Measurements from ENCODE around the gene SATB1. TPM values are rescaled to one million over a fixed set of nuclear protein-coding genes. Genes with fewer than 3 reads are reported as not detected.

The SATB1 gene
- total RNA-seq, 6 experiments from 2014 or later, result 9.3 to 14.9 (median 12.0) TPM

DNA sequence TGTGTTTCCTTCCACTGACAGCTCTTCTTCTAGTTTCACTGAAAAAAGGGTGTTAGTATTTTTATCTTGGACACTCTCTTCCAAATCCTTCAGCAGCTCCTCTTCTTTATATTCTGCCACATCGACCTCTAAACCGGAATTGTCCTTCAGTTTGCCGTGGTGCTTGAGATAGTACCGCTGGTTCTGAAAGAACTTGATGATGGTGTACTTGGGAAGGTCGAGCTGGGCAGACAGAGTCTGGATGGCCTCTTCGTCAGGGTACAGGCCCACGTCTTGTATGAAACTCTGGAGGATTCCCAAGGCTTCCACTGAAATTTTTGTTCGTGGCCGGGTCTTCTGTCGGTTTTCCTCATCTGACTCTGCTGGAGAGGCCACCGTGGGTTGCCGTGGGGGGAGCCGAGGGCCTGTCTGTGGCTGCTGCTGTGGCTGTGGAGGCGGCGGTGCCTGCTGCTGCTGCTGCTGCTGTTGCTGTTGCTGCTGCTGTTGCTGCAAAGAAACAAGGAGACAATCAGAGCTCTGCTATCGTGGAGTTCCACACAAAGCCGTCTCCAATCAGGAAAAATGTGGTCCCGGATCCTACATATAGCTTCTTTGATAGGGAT lies 75.8 kb downstream of the SATB1 start:
- intact Hi-C loops (cut with DNase I), result no loop called here
- no peaks in the 10 kb centered on the region for H3K9me3 ChIP-seq
- DNase-seq, result no peak
- H3K27me3 ChIP-seq, result no peaks in the 10 kb centered on the region
- H3K36me3 ChIP-seq, result peaks cover 0 to 13% (median 3%) of the 10 kb centered on the region in 4 donors
- no peak overlapping the region for H3K27ac ChIP-seq
- ATAC-seq, result no peak
- 87% methylated on average over 15 of the region's 18 CpGs for WGBS (ENCODE audit: insufficient coverage, low coverage, low lambda C conversion rate, missing lambda C conversion rate)
- TF ChIP-seq, protein P1, sequence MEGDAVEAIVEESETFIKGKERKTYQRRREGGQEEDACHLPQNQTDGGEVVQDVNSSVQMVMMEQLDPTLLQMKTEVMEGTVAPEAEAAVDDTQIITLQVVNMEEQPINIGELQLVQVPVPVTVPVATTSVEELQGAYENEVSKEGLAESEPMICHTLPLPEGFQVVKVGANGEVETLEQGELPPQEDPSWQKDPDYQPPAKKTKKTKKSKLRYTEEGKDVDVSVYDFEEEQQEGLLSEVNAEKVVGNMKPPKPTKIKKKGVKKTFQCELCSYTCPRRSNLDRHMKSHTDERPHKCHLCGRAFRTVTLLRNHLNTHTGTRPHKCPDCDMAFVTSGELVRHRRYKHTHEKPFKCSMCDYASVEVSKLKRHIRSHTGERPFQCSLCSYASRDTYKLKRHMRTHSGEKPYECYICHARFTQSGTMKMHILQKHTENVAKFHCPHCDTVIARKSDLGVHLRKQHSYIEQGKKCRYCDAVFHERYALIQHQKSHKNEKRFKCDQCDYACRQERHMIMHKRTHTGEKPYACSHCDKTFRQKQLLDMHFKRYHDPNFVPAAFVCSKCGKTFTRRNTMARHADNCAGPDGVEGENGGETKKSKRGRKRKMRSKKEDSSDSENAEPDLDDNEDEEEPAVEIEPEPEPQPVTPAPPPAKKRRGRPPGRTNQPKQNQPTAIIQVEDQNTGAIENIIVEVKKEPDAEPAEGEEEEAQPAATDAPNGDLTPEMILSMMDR (IDR thresholded peaks at IDR 0.05), result no peak
- no peak for TF ChIP-seq POLR2A (IDR thresholded peaks at IDR 0.05)
- H3K4me3 ChIP-seq, result no peak overlapping the region
- H3K4me1 ChIP-seq, result peaks cover 0 to 3% (median 0%) of the 10 kb centered on the region in 4 donors

DNA sequence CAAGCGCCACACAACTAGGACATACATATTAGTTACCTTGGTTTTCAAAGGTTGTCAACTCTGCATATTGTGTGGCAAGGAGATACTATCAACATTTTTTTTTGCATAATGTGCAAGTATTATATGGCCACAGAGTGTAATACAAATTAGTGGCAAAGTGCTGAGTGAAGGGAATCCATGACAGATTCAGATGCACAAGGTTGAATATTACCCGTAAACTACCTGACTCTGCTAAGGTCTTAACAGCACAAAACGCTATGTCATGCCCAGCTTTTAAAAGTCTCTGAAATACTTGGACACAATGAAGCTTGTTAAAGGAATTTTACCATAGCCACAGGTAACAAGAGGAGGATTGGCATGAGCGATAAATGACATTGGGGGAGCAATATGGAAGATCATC lies 79.0 kb downstream of the SATB1 start:
- Histone ChIP-seq H3K9me3 (no peaks in the 10 kb centered on the region), H3K4me3 (no peak overlapping the region), H3K27ac (no peak overlapping the region), H3K27me3 (no peaks in the 10 kb centered on the region), H3K4me1 (no peaks in the 10 kb centered on the region), H3K36me3 (peaks cover 0 to 13% (median 3%) of the 10 kb centered on the region in 4 donors)
- WGBS (ENCODE audit: insufficient coverage, low coverage, low lambda C conversion rate, missing lambda C conversion rate), result 85% methylated on average over 3 of the region's 4 CpGs
- intact Hi-C loops (cut with DNase I), result no loop called here
- ATAC-seq (no peak), DNase-seq (no peak)
- TF ChIP-seq POLR2A (IDR thresholded peaks at IDR 0.05), result no peak
- TF ChIP-seq, protein P1 (IDR thresholded peaks at IDR 0.05), result no peak

DNA sequence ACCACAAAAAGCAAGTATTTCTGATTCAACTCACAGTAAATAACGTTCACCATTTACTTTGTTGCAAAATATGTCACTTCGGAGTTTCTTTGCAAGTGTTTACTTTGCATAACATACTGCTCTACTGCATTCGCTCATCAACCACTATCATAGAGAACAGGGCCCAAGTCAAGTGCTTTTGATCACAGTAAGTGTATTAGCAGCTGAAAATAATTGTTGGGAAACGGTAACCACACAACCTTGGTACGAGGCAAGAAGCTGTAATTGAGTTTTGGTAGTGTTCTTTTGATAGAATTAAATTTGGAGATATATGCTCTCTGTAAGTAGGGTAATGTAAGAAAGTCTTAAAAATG lies 80.1 kb downstream of the SATB1 start:
- WGBS (ENCODE audit: insufficient coverage, low coverage, low lambda C conversion rate, missing lambda C conversion rate), result 17% methylated on average over 4 of the region's 5 CpGs
- H3K4me3 ChIP-seq, result no peak overlapping the region
- DNase-seq (no peak), ATAC-seq (no peak)
- no peaks in the 10 kb centered on the region for H3K27me3 ChIP-seq
- H3K4me1 ChIP-seq, result no peaks in the 10 kb centered on the region
- peaks cover 0 to 13% (median 0%) of the 10 kb centered on the region in 4 donors for H3K36me3 ChIP-seq
- no peaks in the 10 kb centered on the region for H3K9me3 ChIP-seq
- H3K27ac ChIP-seq, result no peak overlapping the region
- TF ChIP-seq, protein P1 (IDR thresholded peaks at IDR 0.05), result no peak
- TF ChIP-seq POLR2A (IDR thresholded peaks at IDR 0.05), result no peak
- intact Hi-C loops (cut with DNase I), result no loop called here

DNA sequence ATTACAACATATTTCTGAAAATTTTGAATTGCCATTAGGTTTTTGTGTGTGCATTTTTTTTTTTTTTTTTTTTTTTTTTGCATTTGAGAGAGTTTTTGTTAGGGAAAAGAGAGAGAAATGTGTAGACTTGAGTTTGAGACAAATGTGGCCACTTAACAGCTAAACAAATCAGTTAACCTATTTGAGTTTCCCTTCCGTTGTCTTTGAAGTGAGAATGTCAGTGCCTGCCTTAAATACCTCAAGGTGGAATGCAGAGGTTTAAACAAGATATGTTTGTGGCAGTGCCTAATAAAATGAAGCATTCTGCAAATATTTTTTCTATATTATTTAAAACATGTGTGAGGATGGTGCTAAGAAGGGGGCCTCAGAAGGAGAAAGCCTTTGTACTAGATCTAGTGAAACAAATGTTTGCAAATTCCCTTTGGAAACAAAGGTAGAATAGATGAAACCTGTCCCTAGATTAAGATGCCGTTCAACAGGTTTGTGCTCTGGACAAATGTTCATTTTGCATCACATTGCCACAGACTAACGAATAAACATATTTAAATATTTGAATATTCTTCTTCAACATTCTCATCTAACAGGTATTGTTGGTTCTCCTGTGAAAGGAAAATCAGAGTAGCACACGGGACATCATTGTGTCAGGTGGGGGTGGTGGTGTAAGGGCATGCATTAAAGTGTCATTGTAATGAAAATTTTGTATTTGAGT lies 80.7 kb downstream of the SATB1 start:
- Histone ChIP-seq H3K36me3 (peaks cover 0 to 8% (median 0%) of the 10 kb centered on the region in 4 donors), H3K4me3 (no peak overlapping the region), H3K9me3 (no peaks in the 10 kb centered on the region), H3K4me1 (no peaks in the 10 kb centered on the region), H3K27me3 (no peaks in the 10 kb centered on the region), H3K27ac (no peak overlapping the region)
- intact Hi-C loops (cut with DNase I), result no loop called here
- TF ChIP-seq, protein P1 (IDR thresholded peaks at IDR 0.05), result no peak
- no peak for TF ChIP-seq POLR2A (IDR thresholded peaks at IDR 0.05)
- 39% methylated on average over 4 of the region's 4 CpGs for WGBS (ENCODE audit: insufficient coverage, low coverage, low lambda C conversion rate, missing lambda C conversion rate)
- DNase-seq (no peak), ATAC-seq (no peak)

Measured in right lobe of liver (tissue), 6 donors.